Measurements from ENCODE around the gene CCDC148.

CCDC148 gene

DNA sequence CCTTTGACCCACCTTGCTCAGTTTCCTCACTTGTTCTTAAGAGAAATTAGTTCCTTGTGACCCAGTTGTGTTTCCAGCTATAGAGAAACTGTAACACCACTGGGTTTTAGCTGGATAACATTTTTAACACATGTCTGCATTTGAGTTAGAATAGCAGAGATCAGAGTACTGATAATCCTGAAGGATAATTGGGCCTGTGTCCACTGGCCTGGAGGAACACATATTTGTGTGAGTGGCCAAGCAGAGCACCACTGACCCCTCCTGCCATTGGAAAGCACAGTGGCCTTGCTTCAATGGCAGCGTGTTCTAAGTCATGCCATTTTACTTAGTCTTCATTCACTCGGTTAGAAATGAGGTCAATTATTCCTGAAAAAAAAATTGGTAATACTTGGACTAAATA, 42.8 kb upstream of the CCDC148 start:
- in situ Hi-C loops (cut with MboI; ENCODE audit: low pct_unique_long_range_greater_than_20kb, low sequenced_read_pairs, unreplicated experiment) = no loop called here
- no peak for DNase-seq (ENCODE audit: low spot score)
- TF ChIP-seq, protein P1, sequence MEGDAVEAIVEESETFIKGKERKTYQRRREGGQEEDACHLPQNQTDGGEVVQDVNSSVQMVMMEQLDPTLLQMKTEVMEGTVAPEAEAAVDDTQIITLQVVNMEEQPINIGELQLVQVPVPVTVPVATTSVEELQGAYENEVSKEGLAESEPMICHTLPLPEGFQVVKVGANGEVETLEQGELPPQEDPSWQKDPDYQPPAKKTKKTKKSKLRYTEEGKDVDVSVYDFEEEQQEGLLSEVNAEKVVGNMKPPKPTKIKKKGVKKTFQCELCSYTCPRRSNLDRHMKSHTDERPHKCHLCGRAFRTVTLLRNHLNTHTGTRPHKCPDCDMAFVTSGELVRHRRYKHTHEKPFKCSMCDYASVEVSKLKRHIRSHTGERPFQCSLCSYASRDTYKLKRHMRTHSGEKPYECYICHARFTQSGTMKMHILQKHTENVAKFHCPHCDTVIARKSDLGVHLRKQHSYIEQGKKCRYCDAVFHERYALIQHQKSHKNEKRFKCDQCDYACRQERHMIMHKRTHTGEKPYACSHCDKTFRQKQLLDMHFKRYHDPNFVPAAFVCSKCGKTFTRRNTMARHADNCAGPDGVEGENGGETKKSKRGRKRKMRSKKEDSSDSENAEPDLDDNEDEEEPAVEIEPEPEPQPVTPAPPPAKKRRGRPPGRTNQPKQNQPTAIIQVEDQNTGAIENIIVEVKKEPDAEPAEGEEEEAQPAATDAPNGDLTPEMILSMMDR (IDR thresholded peaks at IDR 0.05; ENCODE audit: extremely low read depth, insufficient read depth, missing control alignments) = no peak

DNA sequence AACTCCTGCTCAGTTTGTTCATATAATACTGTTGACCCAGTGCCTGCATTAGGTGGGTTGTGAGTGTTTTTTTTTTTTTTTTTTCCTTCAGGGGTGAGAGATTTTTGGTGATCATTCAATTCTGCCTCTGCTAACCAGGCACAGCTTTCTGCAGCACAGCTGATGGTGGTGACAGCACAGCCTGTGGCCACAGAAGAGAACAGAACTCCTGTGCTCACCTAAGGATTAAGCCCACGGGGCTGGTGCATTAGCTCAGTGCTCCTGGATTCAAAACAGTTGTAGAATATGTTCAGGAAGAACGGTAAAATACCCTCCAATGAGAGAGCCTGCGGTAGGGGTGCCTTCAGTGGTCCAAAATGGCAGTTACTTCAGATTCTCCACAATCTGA, 42.2 kb upstream of the CCDC148 start:
- in situ Hi-C loops (cut with MboI; ENCODE audit: low pct_unique_long_range_greater_than_20kb, low sequenced_read_pairs, unreplicated experiment) = no loop called here
- TF ChIP-seq, protein P1 (IDR thresholded peaks at IDR 0.05; ENCODE audit: extremely low read depth, insufficient read depth, missing control alignments) = no peak
- no peak for DNase-seq (ENCODE audit: low spot score)

DNA sequence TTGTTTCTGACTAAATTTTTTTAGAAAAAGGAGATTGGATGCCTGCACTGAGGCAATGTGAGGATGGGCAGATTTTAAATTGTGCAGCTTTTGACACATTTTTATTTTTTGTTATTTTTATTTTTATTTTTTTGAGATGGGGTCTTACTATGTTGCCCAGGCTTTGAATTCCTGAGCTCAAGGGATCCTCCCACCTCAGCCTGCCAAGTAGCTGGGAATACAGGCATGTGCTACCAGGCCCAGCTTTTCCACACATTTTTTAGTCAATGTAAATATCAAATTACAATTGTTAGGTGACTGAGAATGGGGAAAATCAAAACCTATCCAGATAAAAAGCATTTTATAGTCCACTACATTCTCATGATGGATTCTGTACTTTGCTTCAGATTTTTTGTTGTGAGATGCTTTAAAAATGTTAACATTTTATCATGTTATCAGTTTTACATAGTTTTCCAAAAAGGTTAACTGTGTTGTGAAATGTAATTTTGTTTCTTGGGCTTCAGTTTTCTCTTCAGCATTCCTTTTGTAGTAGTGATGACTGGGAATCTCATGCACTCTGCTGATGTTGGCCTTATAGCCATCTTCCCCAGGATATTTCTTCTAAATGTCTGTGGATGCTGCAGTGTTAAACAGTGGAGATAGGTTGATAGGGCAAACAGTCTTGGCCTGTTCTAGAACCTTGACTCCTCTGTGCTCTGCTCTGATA, 41.6 kb upstream of the CCDC148 start:
- DNase-seq (ENCODE audit: low spot score) = no peak
- in situ Hi-C loops (cut with MboI; ENCODE audit: low pct_unique_long_range_greater_than_20kb, low sequenced_read_pairs, unreplicated experiment) = no loop called here
- TF ChIP-seq, protein P1 (IDR thresholded peaks at IDR 0.05; ENCODE audit: extremely low read depth, insufficient read depth, missing control alignments) = no peak

DNA sequence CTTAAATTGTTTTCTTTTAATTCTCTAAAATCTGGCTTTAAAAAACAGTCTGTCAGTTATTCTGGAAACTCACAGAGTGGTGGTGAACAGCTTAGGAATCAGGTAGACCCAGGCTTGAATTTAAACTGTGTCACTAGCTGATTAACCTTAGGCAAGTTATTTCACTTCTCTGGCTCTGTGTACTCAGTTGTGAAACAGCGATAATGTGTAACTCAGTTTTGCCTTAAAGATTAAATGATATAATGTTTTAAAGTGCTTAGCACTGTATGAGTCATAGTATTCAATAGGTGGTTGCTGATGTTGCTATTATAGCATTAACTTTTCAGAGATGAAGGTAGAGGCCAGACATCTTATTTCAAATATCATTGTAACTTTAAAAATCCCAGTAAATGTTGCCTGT, 40.9 kb upstream of the CCDC148 start:
- no peak for DNase-seq (ENCODE audit: low spot score)
- in situ Hi-C loops (cut with MboI; ENCODE audit: low pct_unique_long_range_greater_than_20kb, low sequenced_read_pairs, unreplicated experiment) = no loop called here
- TF ChIP-seq, protein P1 (IDR thresholded peaks at IDR 0.05; ENCODE audit: extremely low read depth, insufficient read depth, missing control alignments) = no peak

DNA sequence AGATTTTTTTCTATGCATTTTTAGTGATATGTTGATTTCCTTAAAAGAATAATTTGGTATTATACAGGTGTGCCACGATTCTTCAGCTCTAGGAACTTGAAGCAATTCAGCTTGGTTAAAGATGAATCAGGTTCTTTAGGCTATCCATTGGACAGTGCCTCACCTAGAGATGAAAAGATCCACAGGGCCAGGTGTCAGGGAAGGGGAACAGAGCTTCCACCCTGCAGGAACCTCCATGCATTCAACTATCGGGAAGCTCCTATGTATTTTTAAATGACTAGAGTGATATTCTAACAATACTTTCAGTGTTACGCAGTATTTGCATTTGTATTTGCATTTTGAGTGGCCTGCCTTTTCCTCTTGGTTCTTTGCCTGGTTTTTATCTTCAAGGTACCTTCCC, 40.4 kb upstream of the CCDC148 start:
- TF ChIP-seq, protein P1 (IDR thresholded peaks at IDR 0.05; ENCODE audit: extremely low read depth, insufficient read depth, missing control alignments) = no peak
- no peak for DNase-seq (ENCODE audit: low spot score)
- in situ Hi-C loops (cut with MboI; ENCODE audit: low pct_unique_long_range_greater_than_20kb, low sequenced_read_pairs, unreplicated experiment) = no loop called here

DNA sequence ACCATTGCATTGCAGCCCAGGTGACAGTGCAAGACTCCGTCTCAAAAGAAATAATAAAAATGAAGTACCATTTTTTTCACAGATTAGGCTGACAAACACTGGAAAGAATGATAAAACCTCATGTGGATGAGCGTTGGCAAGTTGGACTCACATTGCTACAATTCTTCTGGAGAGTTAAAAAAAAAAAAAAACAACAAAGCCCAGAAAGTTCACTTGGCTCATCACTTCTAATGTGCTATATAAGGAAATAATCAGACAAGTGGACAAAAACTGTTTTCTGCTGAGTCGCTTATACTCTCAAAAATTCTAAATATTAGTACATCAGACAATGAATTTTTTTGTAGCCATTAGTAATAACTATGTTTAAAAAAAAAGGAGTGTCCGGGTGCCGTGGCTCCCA, 38.6 kb upstream of the CCDC148 start:
- in situ Hi-C loops (cut with MboI; ENCODE audit: low pct_unique_long_range_greater_than_20kb, low sequenced_read_pairs, unreplicated experiment) = no loop called here
- DNase-seq (ENCODE audit: low spot score) = no peak
- TF ChIP-seq, protein P1 (IDR thresholded peaks at IDR 0.05; ENCODE audit: extremely low read depth, insufficient read depth, missing control alignments) = no peak

Measured in GM13977 (cell line).